Thyroid gland (tissue), 4 donors: ENCODE measurements around the gene WARS2.

Experiments used
- POLR2A ChIP-seq, 2 donors: fragments of 450-650 bp; IDR thresholded peaks; one replicate each; pipeline ENCODE4 v1.6.1; 2017; ENCODE audit warnings: antibody characterized with exemption in 2 of 2, mild to moderate bottlenecking in 2 of 2, moderate library complexity in 1 of 2
- TF ChIP-seq, protein P1 (sequence below), 6 experiments: fragments of 200-600 bp in 3 of 6; fragments of 450-650 bp in 3 of 6; sonication (generic) in 3 of 6; IDR thresholded peaks; one replicate each; pipeline ENCODE4 v1.5.1; 2016 to 2019; ENCODE audit warnings: antibody characterized with exemption in 6 of 6, mild to moderate bottlenecking in 2 of 6, inconsistent platforms in 1 of 6, moderate library complexity in 1 of 6

DNA sequence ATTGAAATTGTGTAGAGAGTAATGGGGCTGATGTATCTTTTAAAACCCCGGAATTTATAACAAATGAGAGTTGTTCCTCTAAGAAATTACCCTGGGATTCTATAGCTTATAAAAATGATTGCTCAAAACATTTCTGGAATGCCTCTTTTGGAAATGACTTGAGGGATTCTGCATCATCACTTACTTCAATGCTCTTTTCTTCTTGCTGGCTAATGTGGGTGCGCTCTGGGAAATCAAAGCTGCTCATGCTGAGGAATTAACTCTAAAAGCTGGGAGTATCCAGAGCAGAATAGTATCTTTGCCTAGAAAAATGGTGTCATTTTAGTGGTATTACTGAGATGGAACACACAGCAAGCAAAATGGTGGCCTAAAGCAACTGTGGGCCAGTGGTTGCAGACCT lies 129.3 kb downstream of the WARS2 start:
- TF ChIP-seq, protein P1, sequence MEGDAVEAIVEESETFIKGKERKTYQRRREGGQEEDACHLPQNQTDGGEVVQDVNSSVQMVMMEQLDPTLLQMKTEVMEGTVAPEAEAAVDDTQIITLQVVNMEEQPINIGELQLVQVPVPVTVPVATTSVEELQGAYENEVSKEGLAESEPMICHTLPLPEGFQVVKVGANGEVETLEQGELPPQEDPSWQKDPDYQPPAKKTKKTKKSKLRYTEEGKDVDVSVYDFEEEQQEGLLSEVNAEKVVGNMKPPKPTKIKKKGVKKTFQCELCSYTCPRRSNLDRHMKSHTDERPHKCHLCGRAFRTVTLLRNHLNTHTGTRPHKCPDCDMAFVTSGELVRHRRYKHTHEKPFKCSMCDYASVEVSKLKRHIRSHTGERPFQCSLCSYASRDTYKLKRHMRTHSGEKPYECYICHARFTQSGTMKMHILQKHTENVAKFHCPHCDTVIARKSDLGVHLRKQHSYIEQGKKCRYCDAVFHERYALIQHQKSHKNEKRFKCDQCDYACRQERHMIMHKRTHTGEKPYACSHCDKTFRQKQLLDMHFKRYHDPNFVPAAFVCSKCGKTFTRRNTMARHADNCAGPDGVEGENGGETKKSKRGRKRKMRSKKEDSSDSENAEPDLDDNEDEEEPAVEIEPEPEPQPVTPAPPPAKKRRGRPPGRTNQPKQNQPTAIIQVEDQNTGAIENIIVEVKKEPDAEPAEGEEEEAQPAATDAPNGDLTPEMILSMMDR (IDR thresholded peaks at IDR 0.05): no peak
- TF ChIP-seq POLR2A (IDR thresholded peaks at IDR 0.05): no peak
